Measurements from ENCODE around the gene BTF3L4. TPM values are rescaled to one million over a fixed set of nuclear protein-coding genes. Genes with fewer than 3 reads are reported as not detected.

BTF3L4 gene
- total RNA-seq, 1 experiment from 2014 or later: 106 TPM

DNA sequence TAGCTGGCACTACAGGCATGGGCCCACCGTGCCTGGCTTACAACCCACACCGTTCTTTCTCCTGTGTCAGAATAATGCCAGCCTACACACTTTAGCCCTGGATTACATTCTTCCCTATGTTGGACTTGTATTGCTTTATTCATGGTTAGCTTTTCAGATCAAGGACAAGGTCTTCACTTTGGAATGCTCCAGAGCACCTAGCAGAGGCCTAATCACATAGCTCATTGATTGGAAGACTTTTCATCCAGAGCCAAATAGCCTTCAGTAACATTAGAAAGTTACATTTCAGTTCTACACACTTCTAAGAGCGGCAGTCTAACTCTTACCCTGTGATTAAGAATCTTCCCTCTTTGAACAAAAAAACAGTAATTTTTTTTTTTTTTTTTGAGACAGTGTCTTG lies 56.4 kb downstream of the BTF3L4 start:
- Histone ChIP-seq H2AFZ (ENCODE audit: low read length) (no peak overlapping the region), H3T11ph (ENCODE audit: low read length) (no peak overlapping the region), H3K9ac (ENCODE audit: extremely low read depth, insufficient read length, low read length) (no peak overlapping the region), H4K20me1 (ENCODE audit: control insufficient read depth, insufficient read depth, insufficient read length) (no peaks in the 10 kb centered on the region), H2BK20ac (ENCODE audit: low read depth, low read length, poor library complexity, severe bottlenecking) (no peak overlapping the region), H3K56ac (ENCODE audit: insufficient read length, low read depth, low read length) (no peak overlapping the region), H3K14ac (ENCODE audit: insufficient read depth, low read length) (no peak overlapping the region), H4K91ac (ENCODE audit: insufficient read length, low read depth, low read length) (no peak overlapping the region), H3K23me2 (ENCODE audit: insufficient read length, low read depth, low read length, poor library complexity, severe bottlenecking) (no peaks in the 10 kb centered on the region), H3K27me3 (ENCODE audit: insufficient read depth, low read length) (no peaks in the 10 kb centered on the region), H3K23ac (ENCODE audit: insufficient read length, low read depth, low read length) (no peak overlapping the region), H2BK120ac (ENCODE audit: low read depth, low read length, poor library complexity, severe bottlenecking) (no peak overlapping the region), H3K18ac (ENCODE audit: insufficient read length, low read depth, low read length) (no peak overlapping the region), H3K9me3 (ENCODE audit: control insufficient read depth, low read depth, low read length) (no peaks in the 10 kb centered on the region), H3K4ac (ENCODE audit: low read depth, low read length) (no peak overlapping the region), H2AK5ac (ENCODE audit: insufficient read length, low read length) (no peak overlapping the region), H3K4me1 (ENCODE audit: insufficient read depth, low read length) (no peaks in the 10 kb centered on the region), H3K4me2 (ENCODE audit: insufficient read depth, insufficient read length, low read length) (no peak overlapping the region), H3K79me2 (ENCODE audit: insufficient read depth, low read length) (no peaks in the 10 kb centered on the region), H4K5ac (ENCODE audit: insufficient read length, low read depth, low read length) (no peak overlapping the region), H2BK12ac (ENCODE audit: insufficient read length, low read depth, low read length) (no peak overlapping the region), H2BK15ac (ENCODE audit: low read depth, low read length) (no peak overlapping the region), H3K79me1 (ENCODE audit: insufficient read depth, low read depth, low read length, poor library complexity, severe bottlenecking) (no peaks in the 10 kb centered on the region), H4K8ac (replicated peaks; ENCODE audit: insufficient read length, low read depth, low read length) (no peak overlapping the region), H2BK5ac (ENCODE audit: insufficient read length, low read length) (no peak overlapping the region), H3K27ac (ENCODE audit: insufficient read length, low read depth, low read length) (no peak overlapping the region)
- Mint-ChIP-seq H3K4me1 (peaks cover 0 to 3% of the 10 kb centered on the region in 2 experiments; a peak in 1 of 4 replicates), H3K9me3 (no peaks in the 10 kb centered on the region), H3K27ac (no peak overlapping the region), H3K4me3 (no peak overlapping the region), H3K36me3 (ENCODE audit: insufficient read depth in 1 of 3, low read depth in 3 of 3) (no peaks in the 10 kb centered on the region), H3K27me3 (ENCODE audit: low read depth) (no peaks in the 10 kb centered on the region)
- WGBS (ENCODE audit: extremely low coverage, insufficient read length, low lambda C conversion rate): no CpG with 5 or more reads among the region's 3 CpGs
- no peak for DNase-seq
- TF ChIP-seq, protein P1, sequence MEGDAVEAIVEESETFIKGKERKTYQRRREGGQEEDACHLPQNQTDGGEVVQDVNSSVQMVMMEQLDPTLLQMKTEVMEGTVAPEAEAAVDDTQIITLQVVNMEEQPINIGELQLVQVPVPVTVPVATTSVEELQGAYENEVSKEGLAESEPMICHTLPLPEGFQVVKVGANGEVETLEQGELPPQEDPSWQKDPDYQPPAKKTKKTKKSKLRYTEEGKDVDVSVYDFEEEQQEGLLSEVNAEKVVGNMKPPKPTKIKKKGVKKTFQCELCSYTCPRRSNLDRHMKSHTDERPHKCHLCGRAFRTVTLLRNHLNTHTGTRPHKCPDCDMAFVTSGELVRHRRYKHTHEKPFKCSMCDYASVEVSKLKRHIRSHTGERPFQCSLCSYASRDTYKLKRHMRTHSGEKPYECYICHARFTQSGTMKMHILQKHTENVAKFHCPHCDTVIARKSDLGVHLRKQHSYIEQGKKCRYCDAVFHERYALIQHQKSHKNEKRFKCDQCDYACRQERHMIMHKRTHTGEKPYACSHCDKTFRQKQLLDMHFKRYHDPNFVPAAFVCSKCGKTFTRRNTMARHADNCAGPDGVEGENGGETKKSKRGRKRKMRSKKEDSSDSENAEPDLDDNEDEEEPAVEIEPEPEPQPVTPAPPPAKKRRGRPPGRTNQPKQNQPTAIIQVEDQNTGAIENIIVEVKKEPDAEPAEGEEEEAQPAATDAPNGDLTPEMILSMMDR (conservative IDR thresholded peaks at IDR 0.05): no peak

All from H9 (cell line).